OCI-LY1 (cell line): ENCODE measurements around the gene GNA12.

ENCODE experiments used
- EZH2 ChIP-seq: fragments of 200-600 bp; sonication (generic), shearing (Covaris generic); IDR thresholded peaks from 2 replicates; pipeline ENCODE4 v1.8.0; 2017; ENCODE audit warnings: borderline replicate concordance, mixed run types, mild to moderate bottlenecking, antibody characterized with exemption, low read length, moderate library complexity, mixed read lengths
- TF ChIP-seq, protein P1 (sequence below): fragments of 200-600 bp; sonication (generic), shearing (Covaris generic); IDR thresholded peaks from 2 replicates; pipeline ENCODE4 v1.5.1; 2017; ENCODE audit warnings: mild to moderate bottlenecking, antibody characterized with exemption, low read length, moderate library complexity, mixed read lengths

DNA sequence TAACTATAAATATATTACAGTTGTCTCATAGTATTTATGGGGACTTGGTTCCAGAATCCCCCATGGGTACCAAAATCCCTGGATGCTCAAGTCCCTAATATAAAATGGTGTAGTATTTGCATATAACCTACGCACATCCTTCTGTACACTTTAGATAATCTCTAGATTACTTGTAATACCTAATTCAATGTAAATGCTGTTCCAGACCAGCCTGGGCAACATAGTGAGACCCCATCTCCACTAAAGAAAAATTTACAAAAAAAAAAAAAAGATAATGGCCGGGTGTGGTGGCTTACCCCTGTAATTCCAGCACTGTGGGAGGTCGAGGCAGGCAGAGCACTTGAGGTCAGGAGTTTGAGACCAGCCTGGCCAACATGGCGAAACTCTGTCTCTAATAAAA is 17.4 kb upstream of the GNA12 start:
- TF ChIP-seq, protein P1, sequence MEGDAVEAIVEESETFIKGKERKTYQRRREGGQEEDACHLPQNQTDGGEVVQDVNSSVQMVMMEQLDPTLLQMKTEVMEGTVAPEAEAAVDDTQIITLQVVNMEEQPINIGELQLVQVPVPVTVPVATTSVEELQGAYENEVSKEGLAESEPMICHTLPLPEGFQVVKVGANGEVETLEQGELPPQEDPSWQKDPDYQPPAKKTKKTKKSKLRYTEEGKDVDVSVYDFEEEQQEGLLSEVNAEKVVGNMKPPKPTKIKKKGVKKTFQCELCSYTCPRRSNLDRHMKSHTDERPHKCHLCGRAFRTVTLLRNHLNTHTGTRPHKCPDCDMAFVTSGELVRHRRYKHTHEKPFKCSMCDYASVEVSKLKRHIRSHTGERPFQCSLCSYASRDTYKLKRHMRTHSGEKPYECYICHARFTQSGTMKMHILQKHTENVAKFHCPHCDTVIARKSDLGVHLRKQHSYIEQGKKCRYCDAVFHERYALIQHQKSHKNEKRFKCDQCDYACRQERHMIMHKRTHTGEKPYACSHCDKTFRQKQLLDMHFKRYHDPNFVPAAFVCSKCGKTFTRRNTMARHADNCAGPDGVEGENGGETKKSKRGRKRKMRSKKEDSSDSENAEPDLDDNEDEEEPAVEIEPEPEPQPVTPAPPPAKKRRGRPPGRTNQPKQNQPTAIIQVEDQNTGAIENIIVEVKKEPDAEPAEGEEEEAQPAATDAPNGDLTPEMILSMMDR: no peak
- TF ChIP-seq EZH2: no peak
